SKM-1 treated with dmso at 0.1 percent for 144 hours (cell line): Measurements from ENCODE around the gene LCE2D.
"Not testable (repeated sequence)": the region's sequence is repeated elsewhere in the genome, so short reads cannot be mapped to it uniquely, and the experiment has no call there.

Experiments
- DNase-seq: peaks from one replicate; lab custom pipeline; 2025; ENCODE audit not compliant: unreplicated experiment; lab: John Stamatoyannopoulos, UW

Gene LCE2D, protein sequence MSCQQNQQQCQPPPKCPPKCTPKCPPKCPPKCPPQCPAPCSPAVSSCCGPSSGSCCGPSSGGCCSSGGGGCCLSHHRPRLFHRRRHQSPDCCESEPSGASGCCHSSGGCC

GRCh38 chr1:152663098-152663497 is at the start of gene LCE2D:
Gene LCE2D, plus strand, starts transcription at chr1:152663380. Its CDS starts 726 bp downstream, at chr1:152664106.
- DNase-seq: no peak

GRCh38 chr1:152613511-152613910 is 49.7 kb upstream of the LCE2D start, which contains the start of gene LCE3B:
Gene LCE3B, plus strand, starts transcription at chr1:152613811. Its CDS starts 0 bp downstream, at chr1:152613811.
- DNase-seq: no peak

DNA sequence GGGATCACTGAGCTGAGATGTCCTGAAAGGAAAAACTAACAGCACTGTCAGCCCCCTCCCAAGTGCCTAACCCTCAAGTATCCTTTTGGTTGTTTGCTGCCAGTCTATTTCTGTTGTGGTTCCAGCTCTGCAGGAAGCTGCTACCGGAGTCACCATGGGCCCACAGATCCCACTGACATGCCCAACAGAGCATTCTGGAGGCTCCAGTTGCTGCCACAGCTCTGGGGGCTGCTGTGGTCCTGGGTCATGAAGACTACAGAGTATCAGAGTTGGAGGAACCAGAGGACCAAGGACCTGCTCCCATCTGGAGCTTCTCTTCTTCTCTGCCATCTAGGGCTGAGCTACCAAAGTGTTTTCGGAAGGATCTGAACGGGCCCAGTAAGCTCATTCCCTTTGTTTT is 41.2 kb upstream of the LCE2D start:
- no peak for DNase-seq

DNA sequence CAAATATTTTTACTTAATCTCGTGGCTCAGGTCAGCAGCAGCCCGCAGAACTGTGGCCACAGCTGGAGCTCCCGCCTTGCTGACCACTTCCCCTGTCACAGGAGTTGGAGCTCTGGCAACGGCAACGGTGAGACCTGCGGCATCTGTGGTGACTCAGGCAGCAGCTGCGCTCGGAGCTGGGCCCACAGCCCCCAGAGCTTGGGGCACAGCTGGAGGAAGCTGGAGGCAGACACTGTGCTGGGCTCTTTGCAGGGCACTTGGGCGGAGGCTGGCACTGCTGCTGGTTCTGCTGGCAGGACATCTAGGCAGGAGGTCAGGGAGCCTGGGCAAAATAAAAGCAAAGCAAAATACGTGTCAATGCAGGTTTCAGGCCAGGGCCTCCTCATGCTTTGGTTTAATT is 40.4 kb upstream of the LCE2D start, which contains the start of gene LCE3A:
Gene LCE3A, minus strand, starts transcription at position 301 of the 400 bp plus-strand sequence. Its CDS starts 0 bp downstream, at position 301.
- DNase-seq: peak; percentile 49

DNA sequence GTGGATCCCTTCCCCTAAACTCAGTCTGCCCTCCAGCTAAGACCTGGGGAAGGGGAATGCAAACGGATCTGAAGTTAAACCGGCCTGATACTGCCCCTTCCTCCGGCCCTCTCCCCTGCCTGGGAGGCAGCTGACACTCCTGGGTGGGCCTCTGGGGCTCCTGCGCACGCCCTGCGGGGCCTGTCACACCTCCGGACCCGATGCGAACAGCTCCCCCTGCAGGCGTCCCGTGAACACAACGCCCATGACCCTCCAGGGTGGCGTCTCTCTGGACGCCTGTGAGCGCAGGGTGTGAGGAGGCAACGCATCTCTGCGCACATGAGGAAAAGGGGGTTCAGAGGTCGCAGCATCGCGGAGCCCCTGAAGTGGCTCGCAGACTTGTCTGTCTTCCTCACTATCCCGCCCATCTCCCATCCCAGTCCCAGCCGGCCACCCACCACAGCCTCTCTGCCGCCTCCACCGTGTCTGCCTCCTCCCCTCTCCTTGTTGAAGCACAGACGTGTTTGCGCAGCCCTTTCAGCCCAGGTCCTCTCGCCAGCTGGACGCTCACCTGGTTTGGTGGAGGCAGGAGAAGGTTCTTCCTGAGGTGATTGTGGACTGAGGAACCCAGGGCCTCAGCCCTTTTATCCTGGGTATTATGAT is 39.9 kb upstream of the LCE2D start:
- DNase-seq: no peak

- no peak for DNase-seq
Measured at GRCh38 chr1:152626744-152627143, 36.4 kb upstream of the LCE2D start.

GRCh38 chr1:152630596-152630995 is 32.6 kb upstream of the LCE2D start:
- no peak for DNase-seq

DNA sequence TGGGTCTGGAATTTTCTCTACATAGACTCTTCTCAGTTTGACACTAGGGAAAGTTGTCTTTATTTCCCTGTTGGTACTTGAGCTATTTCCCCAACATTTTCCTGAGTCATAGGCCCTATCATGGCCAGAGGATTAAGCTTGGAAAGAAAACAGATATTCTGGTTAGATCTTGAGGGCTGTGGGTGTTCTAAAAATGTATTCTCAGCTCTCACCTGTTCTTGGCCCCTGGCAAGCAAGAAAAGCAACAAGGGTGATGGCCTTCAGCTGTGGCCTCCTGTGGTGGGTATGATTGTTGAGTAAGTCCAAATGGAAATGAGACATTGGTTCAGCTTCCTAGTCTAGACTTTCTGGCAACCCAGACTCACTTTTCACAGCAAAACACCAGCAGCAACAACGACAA is 22.8 kb upstream of the LCE2D start:
- no peak for DNase-seq

DNA sequence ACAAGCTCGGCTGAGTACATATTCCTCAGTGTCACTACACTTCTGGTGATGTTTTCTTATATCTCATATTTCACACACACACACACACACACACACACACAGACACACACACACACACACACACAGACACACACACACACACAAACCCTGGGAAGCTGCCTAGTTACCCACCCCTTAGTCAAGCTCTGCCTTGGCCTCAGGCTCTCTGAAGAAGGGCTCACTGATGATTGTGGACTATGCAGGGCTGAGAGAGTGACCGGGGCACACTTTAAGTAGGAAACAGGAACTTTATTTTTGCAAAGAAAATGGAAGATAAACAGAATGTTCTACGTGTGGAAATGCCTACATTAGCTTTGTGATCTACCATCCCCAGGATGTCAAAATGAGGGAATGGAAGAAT is 19.2 kb upstream of the LCE2D start:
- no peak for DNase-seq

- DNase-seq: no peak
Measured at GRCh38 chr1:152645146-152645545, 18.0 kb upstream of the LCE2D start.

- no peak for DNase-seq
Measured at GRCh38 chr1:152646656-152647055, 16.5 kb upstream of the LCE2D start.

GRCh38 chr1:152654110-152654509 is 9.1 kb upstream of the LCE2D start:
- peak; percentile 62 for DNase-seq

DNA sequence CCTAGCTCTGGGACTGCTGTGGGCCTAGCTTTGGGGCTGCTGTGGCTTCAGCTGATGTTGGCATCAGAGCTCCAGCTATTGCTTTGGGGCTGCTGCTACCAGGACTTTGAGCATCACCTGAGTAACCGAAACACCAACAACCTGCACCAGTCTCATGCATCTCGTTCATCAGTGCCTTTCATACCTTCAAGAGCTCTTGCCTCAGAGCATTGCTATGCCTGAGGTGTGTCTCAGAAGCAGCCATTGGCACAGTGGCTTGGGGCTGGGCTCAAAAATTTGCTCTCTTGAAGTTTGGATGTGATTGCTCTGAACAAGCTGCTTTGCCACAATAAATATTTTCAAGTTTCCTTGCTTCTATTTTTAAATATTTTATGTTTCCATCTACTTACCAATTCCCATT is 6.7 kb upstream of the LCE2D start:
- no peak for DNase-seq

GRCh38 chr1:152657677-152658076 is 5.5 kb upstream of the LCE2D start:
- DNase-seq: no peak

DNA sequence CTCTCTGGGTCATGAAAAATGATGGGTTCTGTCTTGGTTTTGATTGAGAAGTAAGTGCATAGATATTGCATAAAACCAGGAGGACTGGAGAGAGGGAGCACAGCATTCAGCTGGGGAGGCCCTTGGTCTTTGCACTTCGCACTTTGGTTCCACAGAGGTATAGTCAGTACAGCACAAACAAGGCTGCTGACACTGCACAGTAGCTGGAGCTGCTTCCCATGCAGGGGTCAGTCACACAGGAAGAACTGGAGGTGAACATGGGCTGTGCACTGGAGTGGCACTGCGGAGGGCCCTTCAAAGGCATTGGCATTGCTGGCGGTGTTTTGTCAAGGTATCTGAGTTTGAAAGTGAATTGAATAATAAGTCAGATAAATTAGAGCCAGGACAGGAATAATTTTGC is 4.5 kb upstream of the LCE2D start:
- no peak for DNase-seq

- DNase-seq: not testable (repeated sequence)
Measured at GRCh38 chr1:152666171-152666570, 3.0 kb downstream of the LCE2D start.

GRCh38 chr1:152667648-152668047 is 4.5 kb downstream of the LCE2D start:
- no peak for DNase-seq

GRCh38 chr1:152673016-152673415 is 9.8 kb downstream of the LCE2D start:
- no peak for DNase-seq

GRCh38 chr1:152674983-152675382 is 11.8 kb downstream of the LCE2D start, which contains the start of gene LCE2C:
Gene LCE2C, plus strand, starts transcription at chr1:152675279. Its CDS starts 737 bp downstream, at chr1:152676016.
- DNase-seq: not testable (repeated sequence)

DNA sequence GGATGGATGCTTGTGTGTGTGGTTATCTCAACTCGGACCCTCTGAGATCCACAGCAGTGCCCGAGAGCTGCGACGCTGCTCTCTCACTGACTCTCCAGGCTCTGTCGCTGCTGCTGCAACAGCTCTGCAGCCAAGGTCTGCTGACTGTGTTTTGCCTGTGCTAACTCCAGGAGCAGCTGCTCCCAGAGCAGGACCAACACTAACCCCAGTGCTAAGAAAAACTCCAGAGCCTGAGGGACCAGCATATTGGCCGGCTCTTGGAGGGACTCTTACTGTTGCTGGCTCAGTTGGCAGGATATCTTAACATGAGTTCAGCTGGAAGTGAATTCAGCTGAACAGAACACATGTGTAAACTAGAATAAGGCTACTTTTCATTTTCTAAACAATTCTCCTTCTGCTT is 16.3 kb downstream of the LCE2D start:
- DNase-seq: no peak

GRCh38 chr1:152681616-152682015 is 18.4 kb downstream of the LCE2D start:
- no peak for DNase-seq

DNA sequence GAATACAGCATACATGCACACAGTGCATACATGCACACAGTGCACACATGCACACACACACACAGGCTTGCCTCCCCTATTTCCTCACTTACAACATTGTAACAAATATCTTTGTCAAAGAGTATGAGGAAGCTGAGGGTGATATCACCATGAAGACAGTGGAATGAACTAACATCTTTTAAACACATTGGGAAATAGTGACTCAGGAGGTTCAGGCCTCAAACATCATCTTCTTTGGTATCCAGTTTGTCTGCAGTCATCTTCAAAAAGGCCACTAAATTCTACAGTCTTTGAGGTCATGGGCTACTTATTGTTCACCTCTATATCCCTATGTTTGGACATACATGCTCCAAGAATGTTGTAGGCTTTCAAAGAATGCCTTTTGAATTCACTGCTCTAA is 20.7 kb downstream of the LCE2D start:
- DNase-seq: no peak

DNA sequence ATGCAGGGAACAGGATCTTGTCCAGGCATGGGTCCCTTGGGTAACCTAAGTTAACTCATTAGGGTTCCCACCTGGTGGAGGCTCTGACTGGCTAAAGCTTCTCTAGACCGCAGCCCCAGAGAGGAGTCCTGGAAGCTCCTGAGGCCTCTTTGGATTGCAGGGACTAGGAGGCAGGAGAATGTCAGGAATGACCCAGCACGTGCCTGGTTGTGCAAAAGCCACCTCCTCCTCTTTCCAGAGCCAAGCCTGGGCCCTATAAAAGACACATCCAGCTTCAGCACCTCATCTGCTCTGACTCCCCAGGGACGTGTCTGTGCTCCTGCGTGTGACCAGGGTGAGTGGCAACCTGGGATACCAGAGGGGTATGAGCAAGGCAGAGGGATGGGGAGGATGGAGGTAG is 22.6 kb downstream of the LCE2D start, which contains the start of gene LCE2B:
Gene LCE2B, plus strand, starts transcription at position 301 of the 400 bp plus-strand sequence. CDS start 721 bp downstream, outside the sequence.
- DNase-seq: not testable (repeated sequence)
